HCT116 (cell line): ENCODE measurements around the gene HSD17B1. TPM values are rescaled to one million over a fixed set of nuclear protein-coding genes. Genes with fewer than 3 reads are reported as not detected.

ENCODE experiments used
- ATAC-seq: fragments of 200-7000 bp; cut with Tn5 transposase; 2 replicates; pipeline ENCODE4 v1.9.1; 2020; ENCODE audit warnings: mild to moderate bottlenecking, moderate library complexity
- BruUV-seq: library from RNA; stranded (reverse); fragments of 400-500 nt; replicated peaks from 2 replicates; lab custom pipeline; 2021; lab: Mats Ljungman, UMichigan
- CTCF ChIA-PET: fragments of 300-600 bp; sonication (Branson Sonifier 250); formaldehyde crosslinking; loops from one replicate; lab custom pipeline; 2021; ENCODE audit warnings: antibody characterized with exemption; lab: Charles Lee
- POLR2A ChIA-PET: fragments of 300-600, 350-600 bp; sonication (Branson Sonifier 250); formaldehyde crosslinking; loops from one replicate; lab custom pipeline; 2021; ENCODE audit warnings: antibody characterized with exemption; lab: Charles Lee
- RAD21 ChIA-PET, 2 experiments: fragments of 300-600 bp; sonication (Branson Sonifier 250); formaldehyde crosslinking; loops; one replicate each; lab custom pipeline; 2023; ENCODE audit warnings: low total read pairs in 2 of 2; ENCODE audit not compliant: uncharacterized antibody in 2 of 2, unreplicated experiment in 2 of 2, low non-redundant PET in 1 of 2; lab: Charles Lee
- DNase-seq: peaks from one replicate; pipeline ENCODE4 v3.0.0-alpha.2; 2010; ENCODE audit warnings: low read depth, low spot score
- H2AFZ ChIP-seq: fragments of 200-600 bp; shearing (Covaris generic), sonication (generic); 2 replicates; pipeline ENCODE4 v1.6.1; 2017; ENCODE audit warnings: low read depth, mixed run types, mixed read lengths, antibody characterized with exemption, low read length; ENCODE audit not compliant: poor library complexity, severe bottlenecking
- H3K27ac ChIP-seq: 2 replicates; pipeline ENCODE4 v1.5.1; 2012; ENCODE audit warnings: low read depth, low read length
- H3K27me3 ChIP-seq: fragments of 200-600 bp; sonication (generic); 2 replicates; pipeline ENCODE4 v1.6.1; 2016; ENCODE audit warnings: mixed run types, low read length, mixed read lengths; ENCODE audit not compliant: insufficient read depth
- H3K36me3 ChIP-seq, 2 experiments: fragments of 200-500 bp in 1 of 2; fragments of 200-600 bp in 1 of 2; sonication (Bioruptor generic) in 1 of 2; sonication (generic) in 1 of 2; 2 replicates each; pipeline versions ENCODE4 v1.5.1 to v1.6.1; 2014 to 2016; ENCODE audit warnings: low read length in 2 of 2, inconsistent platforms in 1 of 2, mixed read lengths in 1 of 2, mixed run types in 1 of 2; ENCODE audit not compliant: insufficient read depth in 2 of 2, control insufficient read depth in 1 of 2
- H3K4me1 ChIP-seq, 2 experiments: fragments of 200-600 bp in 1 of 2; sonication (generic) in 1 of 2; 2 replicates each; pipeline versions ENCODE4 v1.5.1 to v1.6.1; 2012 to 2017; ENCODE audit warnings: low read length in 2 of 2, inconsistent platforms in 1 of 2, mild to moderate bottlenecking in 1 of 2, mixed read lengths in 1 of 2, mixed run types in 1 of 2, moderate library complexity in 1 of 2; ENCODE audit not compliant: insufficient read depth in 2 of 2, control insufficient read depth in 1 of 2
- H3K4me2 ChIP-seq: fragments of 200-600 bp; sonication (generic); 2 replicates; pipeline ENCODE4 v1.6.1; 2017; ENCODE audit warnings: mixed run types, low read length, mixed read lengths
- H3K4me3 ChIP-seq, 2 experiments: fragments of 200-600 bp in 1 of 2; sonication (generic) in 1 of 2; replicated peaks in 1 of 2; 2 replicates each; pipeline ENCODE4 v1.5.1; 2011 to 2016; ENCODE audit warnings: low read length in 2 of 2, control low read depth in 1 of 2, low read depth in 1 of 2, mild to moderate bottlenecking in 1 of 2, mixed read lengths in 1 of 2, mixed run types in 1 of 2
- H3K79me2 ChIP-seq: fragments of 200-600 bp; sonication (generic); 2 replicates; pipeline ENCODE4 v1.6.1; 2017; ENCODE audit warnings: mild to moderate bottlenecking, mixed run types, low read length, moderate library complexity, mixed read lengths; ENCODE audit not compliant: insufficient read depth
- H3K9ac ChIP-seq: fragments of 200-600 bp; sonication (generic); 2 replicates; pipeline ENCODE4 v1.6.1; 2016; ENCODE audit warnings: low read length, mixed read lengths
- H3K9me2 ChIP-seq: fragments of 200-600 bp; sonication (generic), shearing (Covaris generic); 2 replicates; pipeline ENCODE4 v1.6.1; 2017; ENCODE audit warnings: mixed run types, mild to moderate bottlenecking, moderate library complexity; ENCODE audit not compliant: insufficient read depth
- H3K9me3 ChIP-seq, 2 experiments: fragments of 200-500 bp in 1 of 2; fragments of 200-600 bp in 1 of 2; sonication (Bioruptor generic) in 1 of 2; sonication (generic) in 1 of 2; 2 replicates each; pipeline ENCODE4 v1.6.1; 2014 to 2017; ENCODE audit warnings: low read length in 2 of 2, mixed read lengths in 2 of 2, inconsistent platforms in 1 of 2, low read depth in 1 of 2, mild to moderate bottlenecking in 1 of 2, mixed run types in 1 of 2, moderate library complexity in 1 of 2; ENCODE audit not compliant: control insufficient read depth in 1 of 2, insufficient read depth in 1 of 2
- H4K20me1 ChIP-seq: fragments of 200-600 bp; sonication (generic), shearing (Covaris generic); 2 replicates; pipeline ENCODE4 v1.6.1; 2017; ENCODE audit warnings: mixed run types, mild to moderate bottlenecking, moderate library complexity; ENCODE audit not compliant: insufficient read depth
- CBX3 ChIP-seq: IDR thresholded peaks from 2 replicates; pipeline ENCODE4 v1.6.1; 2012; ENCODE audit warnings: low read depth
- EGR1 ChIP-seq: IDR thresholded peaks from 2 replicates; pipeline ENCODE4 v1.6.1; 2012; ENCODE audit warnings: low read depth
- EZH2phosphoT487 ChIP-seq: fragments of 200-600 bp; IDR thresholded peaks from 2 replicates; pipeline ENCODE4 v1.6.1; 2018; ENCODE audit warnings: antibody characterized with exemption, borderline replicate concordance
- JUND ChIP-seq: IDR thresholded peaks from 2 replicates; pipeline ENCODE4 v1.6.1; 2012
- POLR2A ChIP-seq: IDR thresholded peaks from 2 replicates; pipeline ENCODE4 v1.7.0; 2011; ENCODE audit warnings: borderline replicate concordance; ENCODE audit not compliant: insufficient read depth, insufficient read length; ENCODE audit errors: extremely low read depth
- POLR2AphosphoS5 ChIP-seq: IDR thresholded peaks from 2 replicates; pipeline ENCODE4 v1.6.1; 2011; ENCODE audit warnings: mild to moderate bottlenecking, low read depth, low read length, moderate library complexity
- SIN3A ChIP-seq: IDR thresholded peaks from 2 replicates; pipeline ENCODE4 v1.6.1; 2012; ENCODE audit warnings: low read depth
- SP1 ChIP-seq: IDR thresholded peaks from 2 replicates; pipeline ENCODE4 v1.6.1; 2012; ENCODE audit warnings: low read depth
- SRF ChIP-seq: IDR thresholded peaks from 2 replicates; pipeline ENCODE4 v1.6.1; 2012; ENCODE audit warnings: low read depth
- YY1 ChIP-seq: IDR thresholded peaks from 2 replicates; pipeline ENCODE4 v1.6.1; 2011; ENCODE audit warnings: low read length, low read depth, moderate library complexity, mild to moderate bottlenecking; ENCODE audit not compliant: insufficient replicate concordance; ENCODE audit errors: extremely low read depth
- ZFX ChIP-seq: fragments of 450-650 bp; IDR thresholded peaks from 2 replicates; pipeline ENCODE4 v1.6.1; 2017
- intact Hi-C: fragments of 100-400 bp; cut with micrococcal nuclease; formaldehyde crosslinking; loops from 2 replicates; pipeline ENCODE4 v1.10.0; 2022
- total RNA-seq: library from RNA; stranded (reverse); gene quantifications from one replicate; pipeline ENCODE4 v1.2.1, GENCODE V29; 2021; ENCODE audit not compliant: unreplicated experiment
- TF ChIP-seq, protein P1 (sequence below): IDR thresholded peaks from 2 replicates; pipeline ENCODE4 v1.6.1; 2012
- TF ChIP-seq, protein P2 (sequence below): IDR thresholded peaks from 2 replicates; pipeline ENCODE4 v1.6.1; 2012
- TF ChIP-seq, protein P3 (sequence below): IDR thresholded peaks from 2 replicates; pipeline ENCODE4 v1.6.1; 2011; ENCODE audit warnings: mild to moderate bottlenecking, low read length, moderate library complexity; ENCODE audit not compliant: insufficient replicate concordance; ENCODE audit errors: extremely low read depth
- TF ChIP-seq, protein P4 (sequence below), 3 experiments: fragments of 200-600 bp in 1 of 3; sonication (generic) in 1 of 3; IDR thresholded peaks in 2 of 3; conservative IDR thresholded peaks in 1 of 3; 2 replicates each; pipeline ENCODE4 v1.5.1; 2012 to 2017; ENCODE audit warnings: low read depth in 2 of 3, low read length in 2 of 3, antibody characterized with exemption in 1 of 3, borderline replicate concordance in 1 of 3, control low read depth in 1 of 3, mild to moderate bottlenecking in 1 of 3, mixed read lengths in 1 of 3, mixed run types in 1 of 3, moderate library complexity in 1 of 3; ENCODE audit not compliant: insufficient read depth in 1 of 3

The HSD17B1 gene
- total RNA-seq, 1 experiment from 2014 or later, result 1.4 TPM

DNA sequence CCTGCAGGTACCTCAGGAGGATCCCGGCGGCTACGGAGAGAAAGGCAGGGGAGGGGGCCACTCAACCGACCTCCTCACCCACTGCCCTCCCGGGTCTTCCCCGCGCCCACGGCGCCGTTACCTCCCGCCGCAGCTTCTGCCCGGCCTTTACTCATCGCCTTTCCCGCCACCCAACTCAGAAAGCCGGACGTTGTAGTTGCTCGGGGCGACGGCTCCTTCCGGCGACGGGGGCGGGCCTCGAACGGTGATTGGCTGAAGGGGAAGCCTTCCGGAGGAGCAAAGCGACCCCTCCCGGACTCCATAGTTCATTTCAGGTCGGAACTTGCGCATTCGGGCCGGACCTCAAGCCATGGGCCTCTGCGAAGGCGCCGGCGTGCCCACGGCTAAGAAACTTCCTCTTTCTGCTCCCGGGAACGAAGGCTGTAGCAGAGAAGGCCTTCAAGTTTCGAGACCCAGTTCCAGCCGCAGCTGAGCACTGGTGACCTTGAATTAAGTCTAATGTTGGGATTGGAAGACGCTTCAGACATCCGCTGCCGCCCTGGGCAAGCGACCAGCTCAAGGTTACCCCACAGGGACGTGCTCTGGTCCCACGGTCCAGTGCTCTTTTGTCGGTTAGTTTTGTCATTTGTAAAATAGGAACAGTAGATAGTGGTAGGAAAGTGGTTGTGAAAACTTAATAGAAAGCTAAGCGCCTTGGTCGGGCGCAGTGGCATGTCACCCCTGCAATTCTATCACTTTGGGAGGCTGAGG is 25.0 kb downstream of the HSD17B1 start, which contains the start of gene PSMC3IP:
TSS of gene PSMC3IP (minus strand) at position 198 of the 750 bp plus-strand sequence. CDS start at position 155, 43 bp downstream.
- peak; percentile 74 for TF ChIP-seq ZFX
- TF ChIP-seq SRF, result peak; percentile 58
- no peak for TF ChIP-seq CBX3
- TF ChIP-seq, protein P1, sequence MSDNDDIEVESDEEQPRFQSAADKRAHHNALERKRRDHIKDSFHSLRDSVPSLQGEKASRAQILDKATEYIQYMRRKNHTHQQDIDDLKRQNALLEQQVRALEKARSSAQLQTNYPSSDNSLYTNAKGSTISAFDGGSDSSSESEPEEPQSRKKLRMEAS, result peak; percentile 50
- TF ChIP-seq SIN3A, result peak; percentile 88
- TF ChIP-seq, protein P2, sequence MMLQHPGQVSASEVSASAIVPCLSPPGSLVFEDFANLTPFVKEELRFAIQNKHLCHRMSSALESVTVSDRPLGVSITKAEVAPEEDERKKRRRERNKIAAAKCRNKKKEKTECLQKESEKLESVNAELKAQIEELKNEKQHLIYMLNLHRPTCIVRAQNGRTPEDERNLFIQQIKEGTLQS, result no peak
- no peak for TF ChIP-seq EZH2phosphoT487
- no peak for TF ChIP-seq JUND
- peak; percentile 87 for TF ChIP-seq SP1
- TF ChIP-seq POLR2A, result peak; percentile 87
- TF ChIP-seq, protein P3, sequence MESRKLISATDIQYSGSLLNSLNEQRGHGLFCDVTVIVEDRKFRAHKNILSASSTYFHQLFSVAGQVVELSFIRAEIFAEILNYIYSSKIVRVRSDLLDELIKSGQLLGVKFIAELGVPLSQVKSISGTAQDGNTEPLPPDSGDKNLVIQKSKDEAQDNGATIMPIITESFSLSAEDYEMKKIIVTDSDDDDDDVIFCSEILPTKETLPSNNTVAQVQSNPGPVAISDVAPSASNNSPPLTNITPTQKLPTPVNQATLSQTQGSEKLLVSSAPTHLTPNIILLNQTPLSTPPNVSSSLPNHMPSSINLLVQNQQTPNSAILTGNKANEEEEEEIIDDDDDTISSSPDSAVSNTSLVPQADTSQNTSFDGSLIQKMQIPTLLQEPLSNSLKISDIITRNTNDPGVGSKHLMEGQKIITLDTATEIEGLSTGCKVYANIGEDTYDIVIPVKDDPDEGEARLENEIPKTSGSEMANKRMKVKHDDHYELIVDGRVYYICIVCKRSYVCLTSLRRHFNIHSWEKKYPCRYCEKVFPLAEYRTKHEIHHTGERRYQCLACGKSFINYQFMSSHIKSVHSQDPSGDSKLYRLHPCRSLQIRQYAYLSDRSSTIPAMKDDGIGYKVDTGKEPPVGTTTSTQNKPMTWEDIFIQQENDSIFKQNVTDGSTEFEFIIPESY, result peak; percentile 67
- TF ChIP-seq, protein P4, sequence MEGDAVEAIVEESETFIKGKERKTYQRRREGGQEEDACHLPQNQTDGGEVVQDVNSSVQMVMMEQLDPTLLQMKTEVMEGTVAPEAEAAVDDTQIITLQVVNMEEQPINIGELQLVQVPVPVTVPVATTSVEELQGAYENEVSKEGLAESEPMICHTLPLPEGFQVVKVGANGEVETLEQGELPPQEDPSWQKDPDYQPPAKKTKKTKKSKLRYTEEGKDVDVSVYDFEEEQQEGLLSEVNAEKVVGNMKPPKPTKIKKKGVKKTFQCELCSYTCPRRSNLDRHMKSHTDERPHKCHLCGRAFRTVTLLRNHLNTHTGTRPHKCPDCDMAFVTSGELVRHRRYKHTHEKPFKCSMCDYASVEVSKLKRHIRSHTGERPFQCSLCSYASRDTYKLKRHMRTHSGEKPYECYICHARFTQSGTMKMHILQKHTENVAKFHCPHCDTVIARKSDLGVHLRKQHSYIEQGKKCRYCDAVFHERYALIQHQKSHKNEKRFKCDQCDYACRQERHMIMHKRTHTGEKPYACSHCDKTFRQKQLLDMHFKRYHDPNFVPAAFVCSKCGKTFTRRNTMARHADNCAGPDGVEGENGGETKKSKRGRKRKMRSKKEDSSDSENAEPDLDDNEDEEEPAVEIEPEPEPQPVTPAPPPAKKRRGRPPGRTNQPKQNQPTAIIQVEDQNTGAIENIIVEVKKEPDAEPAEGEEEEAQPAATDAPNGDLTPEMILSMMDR (IDR thresholded peaks at IDR 0.05 in 2 of 3, conservative IDR thresholded peaks at IDR 0.05 in 1 of 3; ENCODE audit: borderline replicate concordance in 1 of 3, insufficient read depth in 1 of 3, low read depth in 2 of 3, low read length in 2 of 3), result peak in 2 of 3 experiments; percentile 23 to 42; a peak in 2 of 6 replicates
- TF ChIP-seq POLR2AphosphoS5, result peak; percentile 87
- no peak for TF ChIP-seq YY1
- TF ChIP-seq EGR1, result peak; percentile 71
- Histone ChIP-seq H3K9me3 (no peaks in the 10 kb centered on the region), H3K4me2 (peak within 1 kb of the TSS; percentile 94), H3K9me2 (no peaks in the 10 kb centered on the region), H3K4me3 (peak within 1 kb of the TSS; percentile 72 to 99), H4K20me1 (no peaks in the 10 kb centered on the region), H3K4me1 (peaks cover 10 to 15% of the 10 kb centered on the region in 2 experiments), H2AFZ (peak within 1 kb of the TSS; percentile 53), H3K27me3 (no peaks in the 10 kb centered on the region), H3K79me2 (peaks cover 53% of the 10 kb centered on the region), H3K27ac (peak within 1 kb of the TSS; percentile 95), H3K9ac (peak within 1 kb of the TSS; percentile 99), H3K36me3 (peaks cover 21 to 34% of the 10 kb centered on the region in 2 experiments; a peak in 3 of 4 replicates)
- ChIA-PET RAD21 (interaction anchor here (0.8 to 2.6 kb wide), 10 partner anchors 32 to 246 kb away, joined by 3 to 25 read pairs (median 6); partner anchors contain the start of genes CCR10 (in 2 of the 2), BECN1 (in 1 of the 2), PLEKHH3 (in 1 of the 2) and RETREG3 (in 1 of the 2)), POLR2A (interaction anchor here (0.9 to 2.0 kb wide), 12 partner anchors 8 to 195 kb away, joined by 3 to 13 read pairs (median 4); partner anchors contain the start of genes CCR10, MLX and VPS25), CTCF (interaction anchor here (0.9 to 4.4 kb wide), 33 partner anchors 8 to 420 kb away, joined by 3 to 136 read pairs (median 4); partner anchors contain the start of genes CNTD1, CNTNAP1, COA3 and MLX)
- intact Hi-C loops, result loop anchor here (1.0 kb wide), 4 partner anchors 102 to 360 kb away; partner anchors contain the start of gene BECN1
- ATAC-seq, result peak; percentile 86
- peak; percentile 87 for DNase-seq
- TSS peak; percentile 80 for BruUV-seq
